ENCODE data around the gene LDLRAD4.
A peak's percentile ranks its signal among the peaks of the same experiment; 100 is the strongest.

Gene LDLRAD4

GRCh38 chr18:13534631-13535030 lies 316.1 kb downstream of the LDLRAD4 start:
- TF ChIP-seq, protein P1, sequence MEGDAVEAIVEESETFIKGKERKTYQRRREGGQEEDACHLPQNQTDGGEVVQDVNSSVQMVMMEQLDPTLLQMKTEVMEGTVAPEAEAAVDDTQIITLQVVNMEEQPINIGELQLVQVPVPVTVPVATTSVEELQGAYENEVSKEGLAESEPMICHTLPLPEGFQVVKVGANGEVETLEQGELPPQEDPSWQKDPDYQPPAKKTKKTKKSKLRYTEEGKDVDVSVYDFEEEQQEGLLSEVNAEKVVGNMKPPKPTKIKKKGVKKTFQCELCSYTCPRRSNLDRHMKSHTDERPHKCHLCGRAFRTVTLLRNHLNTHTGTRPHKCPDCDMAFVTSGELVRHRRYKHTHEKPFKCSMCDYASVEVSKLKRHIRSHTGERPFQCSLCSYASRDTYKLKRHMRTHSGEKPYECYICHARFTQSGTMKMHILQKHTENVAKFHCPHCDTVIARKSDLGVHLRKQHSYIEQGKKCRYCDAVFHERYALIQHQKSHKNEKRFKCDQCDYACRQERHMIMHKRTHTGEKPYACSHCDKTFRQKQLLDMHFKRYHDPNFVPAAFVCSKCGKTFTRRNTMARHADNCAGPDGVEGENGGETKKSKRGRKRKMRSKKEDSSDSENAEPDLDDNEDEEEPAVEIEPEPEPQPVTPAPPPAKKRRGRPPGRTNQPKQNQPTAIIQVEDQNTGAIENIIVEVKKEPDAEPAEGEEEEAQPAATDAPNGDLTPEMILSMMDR (IDR thresholded peaks at IDR 0.05): no peak
- no peaks in the 10 kb centered on the region for H3K36me3 ChIP-seq
- intact Hi-C loops (cut with DNase I; ENCODE audit: low total_unique reads): no loop called here
- DNase-seq: no peak
- no peak overlapping the region for H3K4me3 ChIP-seq
- no peaks in the 10 kb centered on the region for H3K27me3 ChIP-seq
- H3K4me1 ChIP-seq: peaks cover 0 to 21% (median 14%) of the 10 kb centered on the region in 4 donors
- H3K27ac ChIP-seq: no peak overlapping the region
- no peaks in the 10 kb centered on the region for H3K9me3 ChIP-seq

DNA sequence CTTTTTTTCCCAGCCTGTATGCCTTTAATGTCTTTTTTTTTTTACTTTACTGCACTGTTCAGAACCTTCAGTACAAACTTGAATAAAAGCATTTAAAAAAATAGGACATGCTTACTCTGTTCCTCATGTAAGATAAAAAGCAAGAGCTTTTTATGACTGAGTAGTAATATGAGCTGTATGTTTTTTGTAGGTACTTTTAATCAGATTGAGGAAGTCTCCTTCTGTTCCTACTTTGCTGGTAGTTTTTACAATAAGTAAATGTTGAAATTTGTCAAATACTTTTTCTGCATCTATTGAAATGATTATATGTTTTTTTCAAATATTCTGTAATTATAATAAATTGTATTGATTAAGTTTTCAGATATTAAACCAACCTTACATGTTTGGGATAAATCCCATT lies 318.0 kb downstream of the LDLRAD4 start:
- Histone ChIP-seq H3K27ac (no peak overlapping the region), H3K27me3 (no peaks in the 10 kb centered on the region), H3K9me3 (no peaks in the 10 kb centered on the region), H3K36me3 (no peaks in the 10 kb centered on the region), H3K4me3 (no peak overlapping the region), H3K4me1 (peaks cover 0 to 28% (median 20%) of the 10 kb centered on the region in 4 donors)
- intact Hi-C loops (cut with DNase I; ENCODE audit: low total_unique reads): no loop called here
- DNase-seq: no peak
- TF ChIP-seq, protein P1 (IDR thresholded peaks at IDR 0.05): no peak

DNA sequence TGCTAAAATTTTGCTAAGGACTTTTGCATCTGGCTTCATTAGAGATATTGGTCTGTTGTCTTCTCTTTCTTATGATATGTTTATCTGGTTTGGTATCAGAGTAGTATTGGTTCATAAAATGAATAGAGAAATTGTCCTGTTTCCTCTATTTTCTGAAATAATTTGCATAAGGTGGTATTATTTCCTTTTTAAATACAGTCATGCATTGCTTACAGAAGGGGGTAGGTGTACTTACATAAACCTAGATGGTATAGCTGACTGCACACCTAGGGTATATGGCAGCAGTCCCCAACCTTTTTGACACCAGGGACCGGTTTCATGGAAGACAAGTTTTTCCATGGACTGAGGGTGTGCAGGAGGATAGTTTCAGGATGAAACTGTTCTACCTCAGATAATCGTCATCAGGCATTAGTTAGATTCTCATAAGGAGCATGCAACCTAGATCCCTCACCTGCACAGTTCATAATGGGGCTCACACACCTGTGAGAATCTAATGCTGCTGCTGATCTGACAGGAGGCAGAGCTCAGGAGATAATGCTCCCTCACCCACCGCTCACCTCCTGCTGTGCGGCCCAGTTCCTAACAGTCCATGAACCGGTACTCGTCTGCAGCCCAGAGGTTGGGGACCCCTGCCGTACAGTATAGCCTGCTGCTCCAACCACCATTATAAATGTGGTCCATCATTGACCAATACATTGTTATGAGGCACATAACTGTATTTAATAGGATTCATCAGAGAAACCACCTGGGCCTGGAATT lies 318.6 kb downstream of the LDLRAD4 start:
- intact Hi-C loops (cut with DNase I; ENCODE audit: low total_unique reads): no loop called here
- TF ChIP-seq, protein P1 (IDR thresholded peaks at IDR 0.05): no peak

GRCh38 chr18:13538630-13539029 lies 320.1 kb downstream of the LDLRAD4 start:
- no peaks in the 10 kb centered on the region for H3K27me3 ChIP-seq
- no peak overlapping the region for H3K4me3 ChIP-seq
- no peak for DNase-seq
- TF ChIP-seq, protein P1 (IDR thresholded peaks at IDR 0.05): no peak
- intact Hi-C loops (cut with DNase I; ENCODE audit: low total_unique reads): no loop called here
- peaks cover 0 to 4% (median 0%) of the 10 kb centered on the region in 3 donors for H3K36me3 ChIP-seq
- H3K9me3 ChIP-seq: no peaks in the 10 kb centered on the region
- peaks cover 0 to 32% (median 21%) of the 10 kb centered on the region in 4 donors for H3K4me1 ChIP-seq
- H3K27ac ChIP-seq: peak overlapping the region in 1 of 2 donors; percentile 41

More for the DNA sequence above, 318.6 kb downstream of the LDLRAD4 start:
- H3K36me3 ChIP-seq: peaks cover 0 to 1% (median 0%) of the 10 kb centered on the region in 3 donors
- no peak for DNase-seq
- no peak overlapping the region for H3K27ac ChIP-seq
- no peaks in the 10 kb centered on the region for H3K9me3 ChIP-seq
- no peaks in the 10 kb centered on the region for H3K27me3 ChIP-seq
- H3K4me1 ChIP-seq: peaks cover 0 to 28% (median 21%) of the 10 kb centered on the region in 4 donors
- no peak overlapping the region for H3K4me3 ChIP-seq

- Histone ChIP-seq H3K36me3 (peaks cover 0 to 4% (median 0%) of the 10 kb centered on the region in 3 donors), H3K4me3 (no peak overlapping the region), H3K27me3 (no peaks in the 10 kb centered on the region), H3K9me3 (no peaks in the 10 kb centered on the region), H3K27ac (peak overlapping the region in 1 of 2 donors; percentile 41), H3K4me1 (peaks cover 0 to 32% (median 21%) of the 10 kb centered on the region in 4 donors)
- DNase-seq: peak in 1 of 2 donors; percentile 63
- TF ChIP-seq, protein P1 (IDR thresholded peaks at IDR 0.05): no peak
- intact Hi-C loops (cut with DNase I; ENCODE audit: low total_unique reads): no loop called here
Measured at GRCh38 chr18:13539050-13539449, 320.5 kb downstream of the LDLRAD4 start.

Measured in tibial artery (tissue), 4 donors.